Kidney tubule cell (primary cell): ENCODE measurements around the gene AP3S2.

Source experiments
- DNase-seq: peaks from one replicate; pipeline ENCODE4 v3.0.0-alpha.2; 2018; ENCODE audit warnings: low spot score

Gene AP3S2

DNA sequence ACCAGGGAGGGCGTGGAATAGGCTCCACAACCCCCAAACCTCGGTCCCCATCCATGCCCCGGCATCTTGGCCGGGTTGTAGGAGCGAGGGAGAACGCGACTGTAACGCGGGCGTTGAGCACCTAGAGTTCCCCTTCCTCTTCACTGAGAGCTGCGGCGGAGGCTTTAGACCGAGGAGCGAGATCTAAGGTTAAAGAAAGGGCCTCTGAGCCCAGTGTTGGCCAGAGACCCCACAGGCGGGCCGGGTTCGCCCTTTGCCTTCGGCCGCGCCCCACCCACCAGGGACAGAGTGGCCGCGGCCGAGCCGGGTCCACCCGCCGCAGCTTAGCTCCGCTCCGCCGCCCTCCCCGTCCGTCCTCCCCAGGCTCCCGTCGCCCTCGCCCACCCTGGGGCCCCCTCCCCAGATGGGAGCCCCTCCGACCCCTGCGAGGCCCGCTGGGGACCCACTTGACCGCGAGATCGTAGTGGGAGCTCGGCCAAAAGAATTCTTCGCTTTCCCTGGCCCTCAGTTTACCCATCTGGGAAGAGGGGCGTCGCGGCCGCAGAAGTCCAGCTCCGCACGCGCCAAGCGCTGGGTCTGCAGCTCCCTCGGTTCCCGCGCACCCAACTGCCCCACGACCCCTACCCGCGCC is 79.6 kb downstream of the AP3S2 start:
- DNase-seq = no peak

DNA sequence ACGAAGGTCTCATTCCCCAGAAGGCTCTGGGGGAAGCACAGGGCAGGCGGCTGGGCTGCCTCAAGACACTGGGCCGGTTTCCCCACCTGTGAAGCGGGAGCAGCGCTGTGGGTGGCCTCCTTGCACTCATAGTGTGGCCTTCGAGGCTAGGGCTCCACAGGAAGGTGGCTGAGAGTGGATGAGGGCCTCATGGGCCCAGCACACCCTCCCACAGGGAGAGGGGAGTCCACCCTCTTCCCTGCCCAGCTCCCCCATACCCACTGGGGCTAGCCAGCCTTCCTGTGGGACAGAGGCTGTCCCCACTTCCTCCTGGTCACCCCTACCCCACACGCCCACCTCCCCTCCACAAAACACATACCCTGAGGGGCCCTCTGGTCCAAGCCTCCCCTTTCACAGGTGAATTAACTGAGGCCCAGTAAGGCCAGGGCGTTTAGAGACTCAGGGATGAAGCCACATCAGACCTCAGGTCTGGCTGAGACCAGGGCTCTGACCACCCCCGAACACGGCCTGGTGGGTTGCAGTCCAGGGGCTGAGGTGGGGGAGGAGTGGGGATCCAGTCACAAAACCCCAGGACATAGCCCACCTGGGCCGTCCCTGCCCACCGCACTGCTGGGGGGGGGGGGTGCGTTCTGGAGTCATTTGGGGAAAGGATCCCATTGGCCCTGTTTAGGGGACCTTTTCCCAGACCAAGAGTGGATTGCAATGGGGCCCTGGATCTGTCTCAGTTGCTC is 80.2 kb downstream of the AP3S2 start:
- no peak for DNase-seq

DNA sequence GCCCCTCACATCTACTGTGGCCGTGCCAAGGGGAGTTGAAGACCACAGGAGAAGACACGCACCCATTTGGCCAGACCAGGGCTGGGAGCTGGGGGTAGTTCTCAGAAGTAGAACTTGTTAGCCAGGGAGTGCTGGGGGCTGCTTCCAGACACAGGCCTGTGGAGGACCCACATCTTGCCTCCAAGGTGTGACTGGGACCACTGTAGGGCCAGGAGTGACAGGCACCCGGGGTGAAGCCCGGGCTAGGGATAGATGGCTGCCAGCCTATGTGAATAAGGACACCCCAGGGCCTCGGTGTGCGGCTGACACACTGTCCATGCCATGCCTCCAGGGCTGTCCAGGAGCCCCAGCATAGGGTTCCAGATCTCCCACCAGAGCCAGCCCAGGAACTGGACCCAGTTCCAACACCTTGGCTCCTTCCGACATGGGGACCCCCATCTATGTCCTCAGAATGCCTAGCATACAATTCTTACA is 80.9 kb downstream of the AP3S2 start:
- DNase-seq = no peak

DNA sequence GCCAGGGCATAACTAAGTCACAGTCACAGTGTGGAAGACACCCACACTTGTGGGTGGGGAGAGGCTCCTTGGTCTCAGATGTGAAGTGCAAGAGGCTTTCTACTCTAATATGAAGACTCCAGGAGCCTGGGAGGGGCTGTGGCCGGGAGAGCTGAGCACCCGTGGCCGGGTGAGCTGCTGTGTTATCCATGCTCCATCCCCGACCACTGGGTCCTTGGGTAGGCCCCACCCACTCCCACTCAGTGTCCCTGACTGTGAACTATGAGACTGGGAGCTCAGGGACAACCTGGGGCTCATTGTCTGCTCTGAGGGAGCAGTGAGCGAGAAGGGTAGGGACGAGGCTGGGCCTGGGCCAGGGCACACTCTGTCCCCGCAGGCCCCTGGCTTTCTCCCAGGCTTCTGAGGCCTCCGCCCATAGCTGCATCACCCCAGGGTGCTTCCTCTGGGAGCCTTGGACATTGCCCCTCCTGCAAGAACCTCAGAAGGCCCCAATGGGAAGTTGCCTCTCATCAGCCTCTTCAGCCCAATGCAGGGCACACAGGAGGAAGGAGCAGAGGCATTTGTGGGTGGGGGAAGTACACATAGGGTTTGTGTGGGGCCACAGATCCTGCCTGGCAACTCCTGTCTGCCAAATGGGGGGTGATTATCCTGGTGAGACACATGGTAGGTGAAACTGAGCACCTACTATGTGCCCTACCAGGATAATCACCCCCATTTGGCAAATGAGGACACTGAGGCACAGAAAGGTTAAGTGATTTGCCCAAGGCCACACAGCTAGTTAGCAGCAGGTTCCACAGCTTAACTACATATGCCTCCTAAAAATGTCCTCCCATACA is 81.6 kb downstream of the AP3S2 start:
- DNase-seq = peak; percentile 33

DNA sequence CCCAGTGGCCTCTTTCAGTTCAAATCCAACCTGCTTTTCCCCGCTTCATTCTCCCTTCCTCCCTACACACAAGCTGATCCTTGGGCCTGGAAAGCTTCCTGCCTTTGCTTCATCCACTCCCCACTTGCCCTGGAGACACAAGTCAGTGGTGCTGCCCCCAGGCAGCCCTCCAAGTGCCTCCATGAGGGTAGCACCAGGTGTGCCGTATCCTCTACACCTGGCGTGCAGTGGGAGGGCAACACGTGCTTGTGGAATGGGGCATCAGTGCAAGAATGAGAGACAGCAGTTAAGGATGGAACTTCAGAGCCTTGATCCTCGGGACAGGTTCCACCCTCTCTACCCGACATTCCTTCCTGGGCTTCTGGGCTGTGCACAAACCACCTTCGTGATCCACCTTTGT is 83.0 kb downstream of the AP3S2 start:
- DNase-seq = no peak

DNA sequence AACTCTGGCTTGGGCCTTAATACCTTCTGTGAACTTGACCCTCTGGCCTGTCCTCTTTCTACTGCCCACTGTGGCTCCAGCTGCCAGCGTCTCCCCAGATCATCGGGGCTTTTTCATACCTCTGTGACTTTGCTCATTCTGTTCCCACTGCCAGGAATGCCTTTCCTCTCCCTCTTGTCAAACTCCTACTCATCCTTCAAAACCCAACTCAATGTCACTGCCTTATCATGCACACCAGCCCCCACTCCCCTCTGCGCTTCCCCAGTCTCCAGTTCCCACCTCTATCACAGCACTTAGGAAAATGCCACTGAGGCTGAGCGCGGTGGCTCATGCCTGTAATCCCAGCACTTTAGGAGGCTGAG is 84.0 kb downstream of the AP3S2 start:
- DNase-seq = no peak

DNA sequence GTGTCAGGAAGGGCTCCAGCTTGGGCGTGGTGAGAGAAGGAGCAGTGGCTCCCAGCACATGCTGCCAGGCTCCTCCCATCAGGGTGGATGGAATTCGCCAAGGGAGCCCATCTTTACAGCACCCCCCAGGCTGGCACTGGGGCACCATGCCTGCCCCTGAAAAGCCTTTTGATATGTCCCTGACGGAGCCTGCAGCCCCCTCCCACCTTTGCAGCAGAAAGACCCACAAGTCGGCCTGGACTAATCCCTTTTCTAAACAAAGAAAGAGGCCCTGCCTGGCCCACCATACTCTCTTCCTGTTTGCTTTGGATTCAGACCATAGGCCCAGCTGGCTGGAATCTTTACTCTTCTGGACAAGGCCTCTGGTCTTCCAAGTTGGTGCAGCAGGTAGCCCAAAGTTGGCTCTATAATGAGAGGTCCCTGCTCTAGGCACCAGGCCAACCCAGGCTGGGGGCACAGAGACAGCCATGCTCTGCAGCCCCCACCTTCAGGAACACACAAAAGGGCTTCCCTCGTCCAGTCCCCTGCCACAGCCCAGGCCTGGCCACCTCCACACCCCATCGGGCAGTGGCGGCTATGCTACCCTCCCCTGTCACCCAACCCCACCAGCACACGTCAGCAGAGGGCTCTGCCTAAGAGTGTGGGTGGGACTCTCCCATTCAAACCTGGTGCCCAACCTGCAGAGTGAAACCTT is 84.6 kb downstream of the AP3S2 start:
- no peak for DNase-seq

DNA sequence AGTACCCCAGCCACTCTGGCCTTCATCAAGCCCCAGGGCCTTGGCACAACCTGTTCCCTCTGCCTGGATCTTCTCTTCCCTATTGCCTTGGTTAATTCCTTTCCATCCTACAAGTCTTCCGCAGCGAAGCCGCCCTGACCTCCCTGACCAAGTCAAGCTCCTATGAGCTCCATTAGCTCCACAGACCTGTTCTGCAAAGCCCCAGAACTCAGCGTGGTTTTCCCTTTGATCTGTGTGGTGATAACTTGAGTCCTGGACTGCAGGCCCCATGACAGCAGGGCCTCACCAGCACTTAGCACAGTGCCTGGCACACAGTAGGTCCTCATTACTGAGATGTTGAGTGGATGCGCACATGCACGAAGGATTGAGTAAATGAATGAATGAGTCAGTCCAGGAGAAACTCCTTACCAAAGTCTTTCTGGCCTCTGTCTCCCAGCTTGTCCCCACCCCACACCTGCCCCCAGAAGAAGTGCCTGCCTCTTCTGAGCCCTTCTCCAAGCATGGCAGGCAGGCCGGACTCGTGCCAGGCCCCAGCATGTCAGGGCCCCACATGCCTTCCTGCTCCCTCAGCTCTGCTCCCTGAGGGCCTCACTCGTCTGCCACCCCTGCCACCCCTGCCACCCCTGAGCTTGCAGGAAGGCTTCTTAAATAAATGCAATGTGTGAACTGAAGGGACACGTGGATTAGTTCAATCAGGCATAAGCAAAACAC is 85.5 kb downstream of the AP3S2 start:
- no peak for DNase-seq

DNA sequence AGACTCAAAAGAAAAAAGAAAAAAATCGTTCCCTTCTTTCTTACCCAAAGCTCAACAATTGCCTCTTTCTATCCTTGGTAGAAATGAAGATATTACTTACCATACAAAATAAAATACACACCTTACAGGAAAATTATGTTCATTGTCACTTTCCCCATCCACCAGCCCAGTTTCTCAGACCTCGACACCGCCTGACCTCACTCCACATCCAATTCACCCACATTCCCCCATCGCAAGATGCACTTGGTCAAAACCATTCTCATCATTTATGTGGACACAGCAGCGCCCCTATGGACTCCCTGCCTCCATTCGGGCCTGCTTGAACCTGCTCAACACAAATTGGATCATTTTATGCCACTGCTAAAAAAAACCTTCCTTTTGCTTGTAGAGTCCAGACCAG is 86.1 kb downstream of the AP3S2 start:
- no peak for DNase-seq

DNA sequence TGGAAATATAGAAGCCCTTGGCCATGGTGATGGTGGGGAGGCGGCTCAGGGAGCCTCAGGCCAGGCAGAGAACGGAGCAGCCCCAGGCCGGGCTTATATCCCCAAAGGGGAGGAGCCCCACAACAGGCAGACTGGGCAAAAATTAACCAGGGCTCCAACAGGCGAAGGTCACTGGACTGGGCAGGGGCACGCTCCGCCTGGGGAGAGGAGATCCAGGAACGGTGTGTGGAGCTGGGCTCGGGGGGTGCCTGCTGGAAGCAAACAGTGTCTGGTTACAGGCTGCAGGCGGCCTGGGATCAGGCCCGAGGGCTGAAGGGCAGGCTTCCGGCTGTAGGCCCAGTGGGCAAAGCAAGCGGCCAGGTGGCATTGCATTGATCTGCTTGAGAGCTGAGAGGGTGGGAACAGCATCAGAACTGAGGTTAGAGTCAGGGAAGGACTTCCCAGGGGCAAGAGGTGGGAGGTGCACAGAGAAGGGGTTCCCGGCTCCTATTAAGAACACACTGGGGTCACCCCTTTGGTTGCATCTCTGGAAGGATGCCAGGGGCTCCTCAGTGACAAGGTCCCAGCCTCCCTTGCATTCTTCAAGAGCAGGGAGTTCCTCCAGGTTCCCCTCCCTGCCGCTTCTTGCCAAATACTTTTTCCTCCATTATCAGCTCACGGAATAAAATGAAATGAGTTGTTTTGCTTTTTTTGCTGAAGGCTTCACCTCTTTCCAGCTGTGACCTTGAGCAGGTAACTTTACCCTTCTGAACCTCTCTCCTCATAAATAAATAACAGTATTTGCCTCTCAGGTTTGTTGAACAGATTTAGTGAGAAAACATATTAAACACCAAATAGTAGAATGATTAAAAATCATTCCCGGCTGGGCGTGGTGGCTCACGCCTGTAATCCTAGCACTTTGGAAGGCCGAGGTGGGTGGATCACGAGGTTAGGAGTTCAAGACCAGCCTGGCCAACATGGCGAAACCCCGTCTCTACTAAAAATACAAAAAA is 86.9 kb downstream of the AP3S2 start:
- DNase-seq = peak; percentile 55

DNA sequence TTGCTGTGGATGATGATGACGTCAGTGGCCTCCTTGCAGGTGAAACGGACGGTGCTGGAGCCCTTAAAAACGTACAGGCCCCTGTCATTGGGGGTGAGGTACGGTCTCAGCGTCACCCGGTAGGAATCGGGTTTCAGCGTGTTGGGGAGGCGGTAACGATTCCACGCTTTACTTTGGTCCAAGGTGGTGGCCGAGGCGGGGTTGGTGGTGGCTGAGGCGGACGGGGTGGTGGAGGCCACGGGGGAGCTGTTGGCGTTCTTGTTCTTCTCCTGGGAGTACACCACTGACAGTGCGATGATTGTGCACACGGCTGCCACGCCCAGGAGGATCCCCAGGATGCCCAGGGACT is 87.6 kb downstream of the AP3S2 start:
- DNase-seq = no peak

DNA sequence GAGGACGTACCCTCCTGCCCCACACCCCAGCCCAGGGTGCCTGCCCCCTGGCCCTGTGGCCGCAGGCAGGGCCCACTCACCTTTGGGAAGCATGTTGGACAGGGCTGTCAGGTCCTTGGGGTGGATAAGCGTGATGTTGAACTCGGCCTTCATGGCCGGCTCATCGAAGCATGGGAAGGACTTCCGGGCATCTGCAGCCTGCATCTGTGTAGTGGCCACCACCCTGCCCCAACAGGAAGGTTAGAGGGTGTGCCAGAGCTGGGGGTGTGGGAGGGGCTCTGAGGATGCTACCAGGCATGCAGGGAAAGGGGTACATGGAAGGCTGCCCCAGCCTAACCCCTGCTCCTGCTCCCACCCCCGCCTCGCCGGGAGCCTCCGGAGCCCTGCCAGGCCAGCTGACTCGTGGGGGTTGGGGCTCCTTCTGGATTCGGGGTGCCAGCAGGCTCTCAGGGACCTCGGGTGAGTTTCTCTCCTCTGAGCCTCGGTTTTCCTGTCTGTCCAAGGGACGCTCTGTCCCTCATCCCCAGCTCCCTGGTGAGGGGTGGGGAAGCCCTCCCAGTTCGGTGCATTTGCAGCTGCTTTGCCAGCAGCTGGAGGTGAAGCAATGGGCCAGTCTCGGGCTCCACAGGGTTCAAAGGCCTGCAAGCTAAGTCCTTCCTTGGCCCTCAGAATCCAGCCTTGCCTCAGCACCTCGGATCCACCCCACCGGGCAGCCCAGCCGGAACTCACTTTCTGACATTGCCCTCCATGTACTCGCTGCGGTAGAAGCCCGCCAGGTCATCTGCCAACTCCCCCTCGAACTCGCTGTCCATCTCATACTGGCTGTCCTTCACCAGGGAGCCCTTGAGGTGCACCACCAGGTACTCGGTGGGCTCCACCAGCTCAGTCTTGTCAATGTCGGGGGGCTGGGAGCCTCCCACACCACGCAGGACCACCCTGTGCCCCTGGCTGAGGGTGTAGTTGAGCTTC is 88.3 kb downstream of the AP3S2 start:
- DNase-seq = peak; percentile 35

DNA sequence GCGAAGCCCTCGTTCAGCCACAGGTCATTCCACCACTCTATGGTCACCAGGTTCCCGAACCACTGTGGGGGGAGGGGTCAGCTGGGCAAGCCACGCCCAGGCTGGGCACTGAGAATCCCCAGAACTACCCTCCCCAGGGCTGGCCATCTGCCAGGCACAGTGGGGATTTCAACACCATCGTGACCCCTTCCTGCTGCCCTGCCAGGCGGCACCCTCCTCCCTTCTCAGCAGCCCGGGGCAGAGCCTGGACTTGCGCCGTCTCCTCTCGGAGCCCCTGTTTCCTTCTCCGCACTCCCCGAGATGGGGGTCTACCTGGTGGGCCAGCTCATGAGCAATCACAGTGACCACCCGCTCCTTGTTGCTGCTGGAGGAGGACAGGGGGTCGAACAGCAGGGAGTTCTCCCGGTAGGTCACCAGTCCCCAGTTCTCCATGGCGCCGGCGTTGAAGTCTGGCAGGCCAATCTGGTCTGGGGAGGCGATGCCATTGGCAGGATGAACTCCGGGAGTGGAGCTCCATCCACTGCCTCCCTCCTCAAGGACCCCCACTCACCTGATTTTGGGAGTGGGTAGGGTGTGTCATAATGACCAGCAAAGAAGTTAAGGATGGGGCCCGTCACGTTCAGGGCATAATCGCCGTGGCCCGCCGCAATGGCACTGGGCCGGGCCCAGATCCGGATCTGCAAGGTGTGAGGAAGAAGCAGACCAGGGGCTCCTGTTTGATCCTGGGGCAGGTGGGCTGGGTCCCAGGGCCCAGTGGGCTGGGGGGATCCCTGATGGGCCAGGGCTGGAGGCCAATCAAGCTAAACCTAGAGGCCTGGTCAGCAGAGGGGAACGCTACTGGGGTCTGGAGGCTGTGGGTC is 89.6 kb downstream of the AP3S2 start:
- DNase-seq = peak; percentile 81

DNA sequence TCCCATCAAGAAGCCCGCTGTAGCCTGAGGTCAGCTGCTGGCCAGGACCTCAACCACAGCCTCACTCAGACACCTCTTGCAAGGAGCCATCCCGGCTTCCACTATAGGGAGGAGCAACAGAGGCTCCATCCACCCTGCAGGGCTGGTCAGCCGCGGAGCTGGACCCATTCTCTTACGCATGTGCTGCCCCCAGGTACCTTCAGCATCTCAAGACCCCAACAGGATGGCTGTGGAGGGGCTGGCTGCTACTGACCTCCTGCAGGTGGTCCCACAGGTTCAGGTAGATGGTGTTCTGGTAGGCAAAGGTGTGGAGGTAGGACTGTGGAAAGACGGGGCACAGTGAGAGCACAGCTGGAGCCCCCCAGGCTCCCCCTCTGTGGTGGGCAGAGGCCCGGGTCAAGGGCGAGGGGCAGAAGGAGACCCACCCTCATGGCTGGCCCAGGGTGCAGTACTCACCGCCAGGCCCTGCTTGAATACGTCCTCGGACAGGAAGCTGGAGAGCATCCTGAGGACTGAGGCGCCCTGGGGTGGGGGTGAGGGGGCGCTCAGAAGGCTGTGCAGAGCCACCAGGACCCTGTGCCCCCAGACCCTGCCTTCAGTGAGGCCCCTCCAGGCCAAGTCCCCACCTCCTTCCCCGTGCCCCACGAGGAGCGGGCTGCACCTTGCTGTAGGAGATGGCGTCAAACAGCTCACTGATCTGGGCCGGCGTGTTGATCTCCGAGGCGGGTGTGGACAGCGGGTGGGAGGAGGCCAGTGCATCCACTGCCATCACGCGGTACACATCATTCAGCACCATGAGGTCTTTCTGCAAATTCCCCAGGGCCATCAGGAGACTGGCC is 90.6 kb downstream of the AP3S2 start:
- DNase-seq = no peak

DNA sequence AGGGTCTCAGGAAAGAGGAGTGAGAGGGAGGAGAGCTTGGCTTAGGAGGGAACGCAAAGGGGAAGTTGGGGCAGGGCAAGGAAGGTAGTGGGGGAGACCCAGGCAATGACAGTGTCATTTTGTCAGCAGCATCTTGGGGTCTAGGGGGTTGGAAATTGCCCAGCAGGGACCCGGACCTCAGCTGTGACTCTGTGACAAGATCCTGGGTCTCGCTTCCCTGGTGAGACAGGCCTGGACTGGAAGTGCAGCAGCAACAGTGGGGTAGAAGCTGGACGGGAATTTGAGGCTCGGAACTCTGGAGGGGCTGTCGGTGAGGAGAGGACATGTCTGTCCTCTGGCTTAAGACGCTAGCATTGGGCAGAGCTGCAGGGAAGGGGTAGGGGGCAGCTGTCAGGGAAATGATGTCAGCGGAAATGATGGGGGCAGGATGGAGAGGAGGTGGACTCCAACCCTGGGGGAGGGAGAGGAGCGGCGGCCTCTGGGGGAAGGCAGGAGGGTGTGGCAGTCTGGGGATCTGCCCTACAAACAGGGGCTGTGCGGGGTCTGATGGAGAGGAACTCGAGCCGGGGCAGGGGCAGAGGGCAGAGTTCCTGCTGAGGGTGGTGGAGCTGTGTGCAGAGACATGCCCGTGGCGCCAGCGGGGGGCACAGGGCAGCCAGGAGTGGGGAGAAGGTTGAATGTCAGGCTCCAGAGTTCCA is 91.4 kb downstream of the AP3S2 start:
- DNase-seq = no peak

DNA sequence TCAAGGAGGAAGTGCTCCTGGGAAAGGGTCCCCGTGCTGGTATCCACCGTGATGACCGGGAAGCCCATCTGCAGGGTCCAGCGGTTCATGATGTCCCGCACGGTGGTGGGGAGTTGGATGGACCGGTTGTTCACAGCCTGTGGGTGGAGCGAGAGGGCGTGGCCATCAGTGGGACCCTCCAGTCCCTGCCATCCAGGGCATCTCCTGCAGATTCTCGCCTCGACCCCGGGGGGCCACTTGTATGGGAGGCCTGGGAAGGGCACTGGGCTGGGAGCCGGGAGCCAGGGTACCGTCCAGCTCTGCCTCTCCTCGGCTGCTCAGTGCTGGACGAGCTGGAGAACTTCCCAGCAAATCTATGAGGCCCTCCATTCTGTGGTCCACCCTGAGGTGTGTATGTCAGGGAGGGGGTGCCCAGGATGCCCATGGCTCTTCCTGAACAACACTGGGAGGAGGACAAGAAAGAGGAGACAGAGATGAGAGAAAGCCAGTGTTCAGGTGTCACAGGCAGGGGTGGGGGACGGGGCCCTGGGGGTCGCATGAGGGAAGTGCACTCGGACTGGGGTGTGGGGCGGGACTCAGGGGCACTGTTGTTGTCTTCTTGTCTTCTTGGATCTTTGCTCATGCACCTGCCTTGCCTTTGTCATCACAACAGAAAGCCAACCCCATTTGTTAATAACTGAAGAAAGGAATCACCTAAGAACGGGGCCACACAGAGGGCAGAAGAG is 92.2 kb downstream of the AP3S2 start:
- no peak for DNase-seq
